Measurements from ENCODE around the gene REXO1.
"Not testable (repeated sequence)": the region's sequence is repeated elsewhere in the genome, so short reads cannot be mapped to it uniquely, and the experiment has no call there.

REXO1 gene

DNA sequence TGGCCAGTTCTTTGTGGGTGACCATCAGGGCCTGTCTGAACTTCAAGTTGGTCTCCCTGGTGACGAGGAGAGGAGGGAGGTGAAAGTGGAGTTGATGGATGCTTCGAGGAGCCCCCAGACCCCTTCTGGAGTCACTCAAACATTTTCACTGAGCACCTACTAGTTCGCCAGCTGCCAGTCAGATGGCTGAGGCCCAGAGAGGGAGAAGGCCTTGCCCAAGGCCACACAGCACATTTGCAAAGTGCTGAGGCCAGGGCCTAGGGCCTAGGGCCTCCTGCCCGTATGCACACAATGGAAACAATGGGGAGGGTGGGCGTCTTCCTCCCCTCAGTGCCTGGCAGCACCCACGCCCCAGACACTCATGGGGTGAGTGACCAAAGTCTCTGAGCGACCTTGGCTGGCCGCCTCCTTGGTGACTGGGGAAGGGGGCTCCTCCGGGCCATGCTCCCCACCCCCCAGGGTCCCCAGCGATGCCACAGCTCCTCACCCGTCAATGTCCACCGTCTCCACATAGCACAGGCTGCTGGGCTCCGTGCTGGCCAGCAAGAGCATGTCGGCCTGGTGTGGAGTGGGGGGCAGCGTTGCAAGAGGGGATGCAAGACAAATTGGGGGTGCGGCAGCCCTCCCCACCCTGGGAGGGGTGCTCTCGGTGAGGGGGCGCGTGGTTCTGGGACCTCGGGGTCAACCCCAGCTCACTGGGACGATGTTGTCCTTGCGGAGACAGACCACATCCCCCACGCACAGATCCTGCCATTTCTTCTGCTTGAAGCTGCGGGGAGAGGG, 42.7 kb downstream of the REXO1 start:
- DNase-seq = peak in 1 of 10 donors; percentile 68
- intact Hi-C loops (cut with DNase I) = no loop called here

- intact Hi-C loops (cut with DNase I) = no loop called here
- no peak for DNase-seq
Observed at GRCh38 chr19:1804858-1805257, 43.4 kb downstream of the REXO1 start.

- DNase-seq = peak in 1 of 10 donors; percentile 80
- intact Hi-C loops (cut with DNase I) = no loop called here
Observed at GRCh38 chr19:1799695-1800342, 48.5 kb downstream of the REXO1 start.

DNA sequence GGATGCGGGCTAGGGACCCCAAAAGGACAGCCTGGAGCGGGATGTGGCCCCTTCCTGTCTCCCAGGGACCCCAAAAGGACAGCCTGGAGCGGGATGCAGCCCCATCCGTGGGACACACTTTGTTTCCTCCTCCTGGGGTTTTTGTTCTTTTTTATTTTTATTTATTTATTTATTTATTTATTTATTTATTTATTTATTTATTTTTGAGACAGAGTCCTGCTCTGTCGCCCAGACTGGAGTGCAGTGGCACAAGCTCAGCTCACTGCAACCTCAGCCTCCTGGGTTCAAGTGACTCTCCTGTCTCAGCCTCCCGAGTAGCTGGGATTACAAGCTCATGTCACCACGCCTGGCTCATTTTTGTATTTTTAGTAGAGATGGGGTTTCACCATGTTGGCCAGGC, 51.0 kb downstream of the REXO1 start:
- intact Hi-C loops (cut with DNase I); DNase-seq: not testable (repeated sequence)

DNA sequence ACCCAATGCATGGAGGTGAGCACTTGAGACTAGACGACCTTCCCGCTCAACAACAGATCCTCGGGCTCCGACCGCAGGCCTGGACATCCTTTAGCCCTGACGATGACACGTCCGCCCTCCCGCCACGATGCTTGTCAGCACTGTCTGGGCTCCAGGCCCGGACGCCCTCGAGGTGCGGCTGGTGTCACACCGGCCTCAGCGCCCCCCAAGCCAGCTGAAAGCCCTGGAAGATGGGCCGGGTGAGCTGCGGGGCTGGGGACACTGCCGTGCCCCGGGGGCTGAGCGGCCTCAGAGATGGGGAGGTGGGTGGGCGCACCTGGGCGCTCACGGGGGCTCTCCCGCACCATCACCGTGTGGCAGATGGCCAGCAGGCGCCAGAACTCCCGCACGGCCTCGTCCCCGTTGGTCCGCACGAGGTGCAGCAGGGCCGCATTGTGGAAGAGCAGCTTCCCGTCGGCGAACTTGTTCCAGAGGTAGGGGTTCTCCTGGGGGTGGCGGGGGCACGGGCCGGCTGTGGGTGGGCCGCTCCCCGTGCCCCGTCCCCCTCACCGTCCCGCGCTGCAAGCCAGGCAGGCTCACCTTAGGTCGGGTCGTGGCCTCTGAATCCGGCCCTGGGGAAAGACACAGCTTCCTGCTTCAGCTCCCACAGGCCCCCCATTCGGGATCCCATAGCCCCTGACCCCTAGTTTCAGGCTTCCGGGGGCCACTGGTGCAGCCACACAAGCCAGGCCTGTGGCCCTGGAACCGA, 51.7 kb downstream of the REXO1 start:
- peak in 1 of 10 donors; percentile 76 for DNase-seq
- intact Hi-C loops (cut with DNase I) = no loop called here

DNA sequence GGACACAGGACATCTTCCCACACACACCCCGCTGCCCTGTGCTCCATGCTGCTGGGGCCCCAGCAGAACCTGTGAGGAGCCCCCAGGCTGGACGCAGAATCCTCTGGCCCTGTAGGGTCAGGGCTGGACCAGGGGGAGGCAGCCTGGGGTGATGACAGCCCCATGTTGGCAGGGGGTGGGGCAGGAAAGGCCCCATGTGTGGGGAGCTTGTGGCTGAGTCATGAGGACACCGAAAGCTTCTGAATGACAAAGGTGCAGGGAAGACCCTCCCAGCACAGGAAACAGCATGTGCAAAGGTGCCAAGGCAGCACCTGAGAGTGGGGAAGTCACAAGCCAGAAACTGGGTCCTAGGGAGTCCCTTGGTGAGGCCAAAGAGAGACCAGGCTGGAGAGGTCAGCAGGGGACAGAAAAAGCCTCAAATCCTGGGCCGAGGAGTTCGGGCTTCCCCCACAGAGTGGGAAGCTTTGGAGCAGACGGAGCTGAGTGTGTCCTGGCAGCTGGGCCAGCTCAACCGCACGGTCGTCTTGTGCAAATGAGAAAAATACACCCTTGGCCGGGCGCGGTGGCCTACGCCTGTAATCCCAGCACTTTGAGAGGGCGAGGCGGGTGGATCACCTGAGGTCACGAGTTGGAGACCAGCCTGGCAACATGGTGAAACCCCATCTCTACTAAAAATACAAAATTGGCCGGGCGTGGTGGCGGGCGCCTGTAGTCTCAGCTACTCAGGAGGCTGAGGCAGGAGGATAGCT, 53.7 kb downstream of the REXO1 start:
- intact Hi-C loops (cut with DNase I) = no loop called here
- no peak for DNase-seq

GRCh38 chr19:1791879-1792278, 56.4 kb downstream of the REXO1 start:
- intact Hi-C loops (cut with DNase I) = no loop called here

DNA sequence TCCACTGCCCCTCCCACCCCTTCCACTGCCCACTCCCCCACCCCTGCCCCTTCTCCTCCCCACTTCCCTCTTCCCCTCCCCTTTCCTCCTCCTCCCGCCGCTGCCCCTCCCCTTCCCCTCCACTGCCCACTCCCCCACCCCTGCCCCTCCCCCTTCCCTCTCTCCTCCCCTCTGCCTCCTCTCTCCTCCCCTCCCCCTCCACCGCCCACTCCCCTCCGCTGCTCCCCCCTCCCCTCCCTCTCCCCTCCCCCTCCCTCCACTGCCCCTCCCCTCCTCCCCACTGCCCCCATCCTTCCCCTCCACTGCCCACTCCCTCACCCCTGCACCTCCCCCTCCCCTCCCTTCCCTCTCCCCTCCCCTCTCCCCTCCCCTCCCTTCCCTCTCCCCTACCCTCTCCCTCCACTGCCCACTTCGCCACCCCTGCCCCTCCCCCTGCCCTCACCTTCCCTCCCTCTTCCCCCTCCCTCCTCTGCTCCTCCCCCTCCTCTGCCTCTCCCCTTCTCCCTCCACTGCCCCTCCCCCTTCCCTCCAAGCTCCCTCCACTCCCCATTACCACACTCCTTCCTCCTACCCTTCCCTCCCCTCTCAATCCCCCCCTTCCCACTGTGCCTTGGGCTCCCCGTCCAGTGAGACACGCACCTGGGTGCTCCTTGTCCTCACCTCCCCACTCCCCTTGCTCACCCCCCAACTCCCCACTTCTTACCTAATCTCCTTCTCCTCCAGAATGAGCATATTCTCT, 58.1 kb downstream of the REXO1 start:
- DNase-seq = no peak
- intact Hi-C loops (cut with DNase I) = no loop called here

More at GRCh38 chr19:1791879-1792278, 56.4 kb downstream of the REXO1 start:
- no peak for DNase-seq

- intact Hi-C loops (cut with DNase I) = no loop called here
- DNase-seq = no peak
Observed at GRCh38 chr19:1789261-1790041, 58.8 kb downstream of the REXO1 start.

DNA sequence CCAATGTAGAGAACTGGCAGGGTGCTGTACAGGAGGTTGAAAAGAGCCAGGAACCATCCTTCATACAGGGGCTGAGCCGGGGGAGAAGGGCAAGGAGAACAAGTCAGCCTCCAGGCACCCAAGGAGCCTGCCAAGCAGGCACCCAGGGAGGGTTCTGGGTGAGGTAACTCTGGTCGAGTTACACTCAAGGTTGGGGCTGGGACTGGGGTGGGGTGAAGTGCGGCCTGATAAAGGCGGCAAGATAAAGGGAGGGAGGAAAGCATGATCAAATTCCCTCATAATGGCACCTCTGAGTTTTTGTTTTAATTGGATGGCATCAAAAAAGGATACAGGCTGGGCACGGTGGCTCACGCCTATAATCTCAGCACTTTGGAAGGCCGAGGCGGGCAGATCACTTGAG, 61.2 kb downstream of the REXO1 start:
- intact Hi-C loops (cut with DNase I) = no loop called here
- DNase-seq = no peak

DNA sequence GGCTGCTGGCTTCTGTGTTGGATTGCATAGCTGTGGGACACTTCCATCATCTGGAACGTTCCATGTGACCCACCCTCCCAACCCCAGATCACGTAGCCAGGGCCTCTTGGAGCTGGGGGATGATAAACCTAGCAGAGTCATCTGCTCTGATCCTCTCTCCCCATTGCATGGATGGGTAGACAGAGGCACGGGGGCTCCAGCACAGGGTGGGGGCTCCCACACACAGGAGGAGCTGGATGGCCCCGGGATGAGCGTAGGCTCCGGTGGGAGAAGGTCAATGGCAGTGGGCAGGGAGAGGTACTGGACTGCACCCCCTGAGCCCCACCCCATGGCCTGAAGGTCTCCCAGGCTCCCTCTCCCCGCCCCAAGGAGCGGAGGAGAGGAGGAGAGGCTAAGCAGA, 61.6 kb downstream of the REXO1 start:
- intact Hi-C loops (cut with DNase I) = no loop called here
- DNase-seq = no peak

DNA sequence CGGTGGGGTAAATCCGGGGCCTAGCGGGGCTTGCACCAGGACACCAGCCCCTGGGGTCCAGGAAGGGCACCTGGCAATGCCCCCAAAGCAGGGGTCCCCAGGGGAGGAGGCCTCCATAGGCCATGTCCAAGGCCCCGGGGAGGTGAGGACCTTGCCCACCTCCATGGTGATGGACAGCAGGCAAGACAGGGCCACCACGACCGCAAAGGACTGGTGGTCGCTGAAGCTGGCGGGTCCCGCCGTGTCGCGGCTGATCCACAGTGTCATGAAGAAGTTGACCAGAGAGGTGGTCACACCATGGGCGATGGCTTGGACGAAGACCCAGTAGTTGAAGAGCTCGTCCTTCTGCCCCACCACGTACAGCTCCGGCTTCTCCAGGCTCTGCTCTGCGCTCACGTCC, 63.0 kb downstream of the REXO1 start:
- intact Hi-C loops (cut with DNase I) = no loop called here

DNA sequence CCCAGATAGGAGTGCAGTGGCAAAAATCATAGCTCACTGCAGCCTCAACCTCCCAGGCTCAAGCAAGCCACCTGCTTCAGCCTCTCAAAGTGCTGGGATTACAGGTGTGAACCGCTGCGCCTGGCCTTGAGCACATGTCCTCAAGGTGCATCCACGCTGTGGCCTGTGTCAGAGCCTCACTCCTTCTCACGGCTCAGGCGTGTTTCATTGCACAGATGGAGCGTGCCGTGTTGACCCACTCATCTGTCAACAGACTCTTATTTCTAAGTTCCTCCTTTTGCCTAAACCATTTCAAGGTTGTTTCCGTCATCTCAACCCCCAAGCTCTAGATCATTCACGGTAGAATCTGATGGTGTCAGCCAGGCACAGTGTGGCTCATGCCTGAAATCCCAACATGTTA, 64.4 kb downstream of the REXO1 start:
- no peak for DNase-seq
- intact Hi-C loops (cut with DNase I) = no loop called here

More for the DNA sequence above, 63.0 kb downstream of the REXO1 start:
- no peak for DNase-seq

DNA sequence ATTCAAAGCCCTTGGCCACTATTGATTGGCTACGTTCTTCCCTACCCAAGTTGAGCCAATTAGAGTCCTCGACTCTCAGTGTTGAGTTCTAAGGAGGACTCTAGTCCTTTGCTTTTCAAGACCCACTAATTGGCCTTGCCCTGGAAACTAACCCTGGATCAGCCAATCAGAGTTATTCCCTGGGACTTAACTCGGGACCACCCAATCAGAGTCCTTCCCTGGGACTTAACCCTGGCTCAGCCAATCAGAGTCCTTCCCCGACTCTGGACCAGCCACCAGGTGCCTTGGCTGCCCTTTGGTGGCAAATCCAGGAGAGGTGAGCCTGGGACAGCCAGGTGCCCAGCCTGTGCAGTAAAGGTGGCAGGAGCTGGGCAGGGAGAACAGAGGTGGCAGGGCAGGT, 64.9 kb downstream of the REXO1 start:
- intact Hi-C loops (cut with DNase I) = no loop called here
- no peak for DNase-seq

DNA sequence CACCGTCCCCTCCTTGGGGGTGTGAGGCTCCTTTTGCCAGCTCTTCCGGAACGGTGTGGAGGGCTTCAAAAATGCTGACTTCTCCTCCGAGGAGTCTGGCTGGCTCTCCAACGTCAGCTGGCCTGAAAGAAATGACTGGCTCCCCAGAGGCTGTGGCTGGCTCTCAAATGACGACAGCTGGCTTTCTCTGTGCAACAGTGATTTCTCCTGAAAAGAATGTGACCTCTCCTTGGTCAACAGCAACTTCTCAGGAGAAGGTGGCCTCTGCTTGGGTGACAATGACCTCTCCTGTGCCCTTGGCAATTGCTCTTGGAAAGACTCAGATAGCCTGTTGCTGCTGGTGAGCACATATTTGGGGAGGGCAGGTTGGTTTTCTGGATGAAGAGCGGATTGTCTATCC, 65.8 kb downstream of the REXO1 start:
- no peak for DNase-seq
- intact Hi-C loops (cut with DNase I) = no loop called here

GRCh38 chr19:1780272-1780958, 67.9 kb downstream of the REXO1 start:
- intact Hi-C loops (cut with DNase I) = no loop called here
- no peak for DNase-seq

- intact Hi-C loops (cut with DNase I) = no loop called here
- DNase-seq = no peak
Observed at GRCh38 chr19:1779574-1779973, 68.7 kb downstream of the REXO1 start.

DNA sequence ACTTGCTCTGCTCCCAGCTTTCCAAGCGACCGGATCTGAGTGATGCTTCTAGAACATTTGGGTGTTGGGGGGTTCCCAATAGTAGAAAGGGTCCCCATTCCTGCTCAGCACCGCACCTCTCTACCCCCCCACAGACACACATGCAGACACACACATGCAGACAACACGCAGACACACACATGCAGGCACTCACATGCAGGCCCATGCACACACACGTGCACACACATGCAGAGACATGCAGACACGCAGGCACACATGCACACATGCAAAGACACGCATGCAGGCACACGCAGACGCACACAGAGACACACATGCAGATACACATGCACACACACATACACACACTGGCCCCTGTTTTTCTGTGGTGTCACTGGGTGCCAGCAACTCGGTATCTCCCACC, 71.1 kb downstream of the REXO1 start:
- no peak for DNase-seq
- intact Hi-C loops (cut with DNase I) = no loop called here

Data from posterior cingulate gyrus (tissue), 11 donors.